Peyer's patch (tissue), 4 donors: ENCODE results near the gene CORIN. TPM values are rescaled to one million over a fixed set of nuclear protein-coding genes. Genes with fewer than 3 reads are reported as not detected.

ENCODE experiments used
- DNase-seq, 3 donors: peaks; one replicate each; pipeline ENCODE4 v3.0.0-alpha.2; 2017 to 2019
- H3K27ac ChIP-seq, 4 donors: fragments of 200-600 bp; sonication (generic); one replicate each; pipeline ENCODE4 v1.5.1; 2016 to 2019
- H3K27me3 ChIP-seq, 2 donors: fragments of 200-600 bp; sonication (generic); one replicate each; pipeline ENCODE4 v1.5.1; 2019
- H3K36me3 ChIP-seq, 3 donors: fragments of 200-600 bp; sonication (generic); one replicate each; pipeline ENCODE4 v1.5.1; 2016 to 2019
- H3K4me1 ChIP-seq, 4 donors: fragments of 200-600 bp; sonication (generic); one replicate each; pipeline ENCODE4 v1.5.1; 2016 to 2019
- H3K4me3 ChIP-seq, 4 donors: fragments of 200-600 bp; sonication (generic); 1 replicate in 3 of 4; 2 replicates in 1 of 4; pipeline ENCODE4 v1.5.1; 2016 to 2019; ENCODE audit warnings: mild to moderate bottlenecking in 1 of 4
- H3K9me3 ChIP-seq, 4 donors: fragments of 200-600 bp; sonication (generic); one replicate each; pipeline ENCODE4 v1.5.1; 2016 to 2019; ENCODE audit warnings: mild to moderate bottlenecking in 1 of 4
- POLR2A ChIP-seq, 2 donors: fragments of 450-650 bp; IDR thresholded peaks; one replicate each; pipeline ENCODE4 v1.5.1; 2017; ENCODE audit warnings: antibody characterized with exemption in 2 of 2, mild to moderate bottlenecking in 2 of 2, moderate library complexity in 2 of 2
- total RNA-seq, 4 donors: library from RNA; depleted of rRNA; stranded (reverse); fragments of >200 nt; gene quantifications; one replicate each; pipeline ENCODE4 v1.1.0, GENCODE V29; 2016
- TF ChIP-seq, protein P1 (sequence below), 6 experiments: fragments of 450-650 bp in 4 of 6; fragments of 200-600 bp in 2 of 6; sonication (generic) in 1 of 6; IDR thresholded peaks; one replicate each; pipeline ENCODE4 v1.5.1; 2017 to 2019; ENCODE audit warnings: antibody characterized with exemption in 6 of 6, mild to moderate bottlenecking in 3 of 6, moderate library complexity in 1 of 6

CORIN gene
- total RNA-seq, 4 donors from 2014 or later: 0.27 to 0.70 (median 0.57) TPM; not detected in 1

GRCh38 chr4:47652092-47652491 lies 185.8 kb downstream of the CORIN start:
- no peak for DNase-seq
- no peaks in the 10 kb centered on the region for H3K36me3 ChIP-seq
- H3K4me3 ChIP-seq: no peak overlapping the region
- H3K4me1 ChIP-seq: no peaks in the 10 kb centered on the region
- no peaks in the 10 kb centered on the region for H3K9me3 ChIP-seq
- H3K27ac ChIP-seq: no peak overlapping the region
- no peaks in the 10 kb centered on the region for H3K27me3 ChIP-seq
- TF ChIP-seq, protein P1, sequence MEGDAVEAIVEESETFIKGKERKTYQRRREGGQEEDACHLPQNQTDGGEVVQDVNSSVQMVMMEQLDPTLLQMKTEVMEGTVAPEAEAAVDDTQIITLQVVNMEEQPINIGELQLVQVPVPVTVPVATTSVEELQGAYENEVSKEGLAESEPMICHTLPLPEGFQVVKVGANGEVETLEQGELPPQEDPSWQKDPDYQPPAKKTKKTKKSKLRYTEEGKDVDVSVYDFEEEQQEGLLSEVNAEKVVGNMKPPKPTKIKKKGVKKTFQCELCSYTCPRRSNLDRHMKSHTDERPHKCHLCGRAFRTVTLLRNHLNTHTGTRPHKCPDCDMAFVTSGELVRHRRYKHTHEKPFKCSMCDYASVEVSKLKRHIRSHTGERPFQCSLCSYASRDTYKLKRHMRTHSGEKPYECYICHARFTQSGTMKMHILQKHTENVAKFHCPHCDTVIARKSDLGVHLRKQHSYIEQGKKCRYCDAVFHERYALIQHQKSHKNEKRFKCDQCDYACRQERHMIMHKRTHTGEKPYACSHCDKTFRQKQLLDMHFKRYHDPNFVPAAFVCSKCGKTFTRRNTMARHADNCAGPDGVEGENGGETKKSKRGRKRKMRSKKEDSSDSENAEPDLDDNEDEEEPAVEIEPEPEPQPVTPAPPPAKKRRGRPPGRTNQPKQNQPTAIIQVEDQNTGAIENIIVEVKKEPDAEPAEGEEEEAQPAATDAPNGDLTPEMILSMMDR (IDR thresholded peaks at IDR 0.05): no peak
- TF ChIP-seq POLR2A (IDR thresholded peaks at IDR 0.05): no peak

GRCh38 chr4:47651231-47651630 lies 186.6 kb downstream of the CORIN start:
- Histone ChIP-seq H3K36me3 (no peaks in the 10 kb centered on the region), H3K27ac (no peak overlapping the region), H3K4me1 (no peaks in the 10 kb centered on the region), H3K4me3 (no peak overlapping the region), H3K9me3 (no peaks in the 10 kb centered on the region), H3K27me3 (no peaks in the 10 kb centered on the region)
- TF ChIP-seq POLR2A (IDR thresholded peaks at IDR 0.05): no peak
- TF ChIP-seq, protein P1 (IDR thresholded peaks at IDR 0.05): no peak
- DNase-seq: no peak

DNA sequence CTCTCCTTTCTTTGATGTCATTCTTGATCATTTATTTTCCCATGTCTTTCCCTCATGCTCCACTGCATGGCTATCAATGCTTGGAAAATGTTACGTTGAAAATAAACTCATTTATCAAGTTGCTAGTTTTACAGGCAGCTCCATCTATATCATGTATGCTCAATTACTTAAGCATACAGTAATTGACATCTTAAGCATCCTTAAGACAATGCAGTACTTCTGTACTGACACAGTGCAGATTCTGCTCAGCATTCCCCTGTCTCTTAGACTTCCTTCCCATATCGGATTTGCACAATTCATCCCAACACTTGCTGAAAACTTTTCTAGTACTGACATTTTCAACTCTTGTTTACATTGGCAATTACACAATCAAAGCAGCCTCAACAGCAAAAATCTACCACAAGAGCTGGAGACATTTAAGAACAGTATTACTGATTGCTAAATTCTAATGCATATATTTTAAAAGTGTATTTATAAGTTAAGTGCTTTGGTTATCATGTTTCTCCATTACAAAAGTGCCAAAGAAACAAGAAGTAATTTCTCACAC lies 187.2 kb downstream of the CORIN start:
- no peaks in the 10 kb centered on the region for H3K9me3 ChIP-seq
- H3K27ac ChIP-seq: no peak overlapping the region
- H3K4me1 ChIP-seq: no peaks in the 10 kb centered on the region
- H3K36me3 ChIP-seq: no peaks in the 10 kb centered on the region
- DNase-seq: no peak
- no peak overlapping the region for H3K4me3 ChIP-seq
- H3K27me3 ChIP-seq: no peaks in the 10 kb centered on the region
- no peak for TF ChIP-seq POLR2A (IDR thresholded peaks at IDR 0.05)
- TF ChIP-seq, protein P1 (IDR thresholded peaks at IDR 0.05): no peak

GRCh38 chr4:47647544-47647943 lies 190.3 kb downstream of the CORIN start:
- Histone ChIP-seq H3K9me3 (no peaks in the 10 kb centered on the region), H3K27me3 (no peaks in the 10 kb centered on the region), H3K36me3 (no peaks in the 10 kb centered on the region), H3K4me1 (no peaks in the 10 kb centered on the region), H3K4me3 (no peak overlapping the region), H3K27ac (no peak overlapping the region)
- DNase-seq: no peak
- TF ChIP-seq, protein P1 (IDR thresholded peaks at IDR 0.05): no peak
- no peak for TF ChIP-seq POLR2A (IDR thresholded peaks at IDR 0.05)

DNA sequence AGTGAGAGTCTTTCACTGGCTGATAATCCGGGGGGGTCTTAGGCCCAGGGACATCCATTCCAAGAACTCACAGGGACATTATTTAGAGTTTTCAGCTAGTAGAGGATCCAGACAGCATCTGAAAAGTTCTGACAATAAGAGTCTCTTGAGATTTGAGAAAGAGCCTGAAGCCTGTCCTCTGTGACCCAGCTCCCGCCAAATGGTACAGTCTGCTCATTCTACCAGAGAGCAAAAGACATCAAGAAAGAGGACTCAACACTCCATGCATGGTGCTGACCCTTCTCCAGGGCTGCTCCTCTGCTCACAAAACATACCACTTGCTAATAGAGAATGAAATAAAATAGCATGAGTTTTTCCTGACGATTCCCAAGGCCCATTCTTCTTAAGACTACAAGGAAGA lies 190.8 kb downstream of the CORIN start:
- TF ChIP-seq, protein P1 (IDR thresholded peaks at IDR 0.05): no peak
- H3K4me3 ChIP-seq: no peak overlapping the region
- no peak for DNase-seq

GRCh38 chr4:47646372-47646771 lies 191.5 kb downstream of the CORIN start:
- no peak overlapping the region for H3K27ac ChIP-seq
- H3K4me3 ChIP-seq: no peak overlapping the region
- no peaks in the 10 kb centered on the region for H3K4me1 ChIP-seq
- no peak for DNase-seq
- no peaks in the 10 kb centered on the region for H3K9me3 ChIP-seq
- no peaks in the 10 kb centered on the region for H3K36me3 ChIP-seq
- no peaks in the 10 kb centered on the region for H3K27me3 ChIP-seq
- TF ChIP-seq, protein P1 (IDR thresholded peaks at IDR 0.05): no peak
- no peak for TF ChIP-seq POLR2A (IDR thresholded peaks at IDR 0.05)

More for the DNA sequence above, 190.8 kb downstream of the CORIN start:
- H3K4me1 ChIP-seq: no peaks in the 10 kb centered on the region
- H3K9me3 ChIP-seq: no peaks in the 10 kb centered on the region
- H3K27ac ChIP-seq: no peak overlapping the region
- no peaks in the 10 kb centered on the region for H3K36me3 ChIP-seq
- H3K27me3 ChIP-seq: no peaks in the 10 kb centered on the region
